ENCODE measurements around the gene CALU.

Gene CALU

GRCh38 chr7:128790315-128791041 lies 51.3 kb downstream of the CALU start (continued):
- TF ChIP-seq, protein P1, sequence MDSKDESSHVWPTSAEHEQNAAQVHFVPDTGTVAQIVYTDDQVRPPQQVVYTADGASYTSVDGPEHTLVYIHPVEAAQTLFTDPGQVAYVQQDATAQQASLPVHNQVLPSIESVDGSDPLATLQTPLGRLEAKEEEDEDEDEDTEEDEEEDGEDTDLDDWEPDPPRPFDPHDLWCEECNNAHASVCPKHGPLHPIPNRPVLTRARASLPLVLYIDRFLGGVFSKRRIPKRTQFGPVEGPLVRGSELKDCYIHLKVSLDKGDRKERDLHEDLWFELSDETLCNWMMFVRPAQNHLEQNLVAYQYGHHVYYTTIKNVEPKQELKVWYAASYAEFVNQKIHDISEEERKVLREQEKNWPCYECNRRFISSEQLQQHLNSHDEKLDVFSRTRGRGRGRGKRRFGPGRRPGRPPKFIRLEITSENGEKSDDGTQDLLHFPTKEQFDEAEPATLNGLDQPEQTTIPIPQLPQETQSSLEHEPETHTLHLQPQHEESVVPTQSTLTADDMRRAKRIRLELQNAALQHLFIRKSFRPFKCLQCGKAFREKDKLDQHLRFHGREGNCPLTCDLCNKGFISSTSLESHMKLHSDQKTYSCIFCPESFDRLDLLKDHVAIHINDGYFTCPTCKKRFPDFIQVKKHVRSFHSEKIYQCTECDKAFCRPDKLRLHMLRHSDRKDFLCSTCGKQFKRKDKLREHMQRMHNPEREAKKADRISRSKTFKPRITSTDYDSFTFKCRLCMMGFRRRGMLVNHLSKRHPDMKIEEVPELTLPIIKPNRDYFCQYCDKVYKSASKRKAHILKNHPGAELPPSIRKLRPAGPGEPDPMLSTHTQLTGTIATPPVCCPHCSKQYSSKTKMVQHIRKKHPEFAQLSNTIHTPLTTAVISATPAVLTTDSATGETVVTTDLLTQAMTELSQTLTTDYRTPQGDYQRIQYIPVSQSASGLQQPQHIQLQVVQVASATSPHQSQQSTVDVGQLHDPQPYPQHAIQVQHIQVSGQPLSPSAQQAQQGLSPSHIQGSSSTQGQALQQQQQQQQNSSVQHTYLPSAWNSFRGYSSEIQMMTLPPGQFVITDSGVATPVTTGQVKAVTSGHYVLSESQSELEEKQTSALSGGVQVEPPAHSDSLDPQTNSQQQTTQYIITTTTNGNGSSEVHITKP (tag by site-specific recombination; IDR thresholded peaks at IDR 0.05), result no peak
- TF ChIP-seq ZNF555 (tag by site-specific recombination; conservative IDR thresholded peaks at IDR 0.05) (no peak), GLIS2 (tag by site-specific recombination; IDR thresholded peaks at IDR 0.05) (0 out of 2 replicates have a peak, but pooled peaks have one; percentile 35), ZNF248 (tag by site-specific recombination; IDR thresholded peaks at IDR 0.05) (no peak), KLF9 (tag by site-specific recombination; IDR thresholded peaks at IDR 0.05; ENCODE audit: low read depth) (0 out of 2 replicates have a peak, but pooled peaks have one; percentile 11)

DNA sequence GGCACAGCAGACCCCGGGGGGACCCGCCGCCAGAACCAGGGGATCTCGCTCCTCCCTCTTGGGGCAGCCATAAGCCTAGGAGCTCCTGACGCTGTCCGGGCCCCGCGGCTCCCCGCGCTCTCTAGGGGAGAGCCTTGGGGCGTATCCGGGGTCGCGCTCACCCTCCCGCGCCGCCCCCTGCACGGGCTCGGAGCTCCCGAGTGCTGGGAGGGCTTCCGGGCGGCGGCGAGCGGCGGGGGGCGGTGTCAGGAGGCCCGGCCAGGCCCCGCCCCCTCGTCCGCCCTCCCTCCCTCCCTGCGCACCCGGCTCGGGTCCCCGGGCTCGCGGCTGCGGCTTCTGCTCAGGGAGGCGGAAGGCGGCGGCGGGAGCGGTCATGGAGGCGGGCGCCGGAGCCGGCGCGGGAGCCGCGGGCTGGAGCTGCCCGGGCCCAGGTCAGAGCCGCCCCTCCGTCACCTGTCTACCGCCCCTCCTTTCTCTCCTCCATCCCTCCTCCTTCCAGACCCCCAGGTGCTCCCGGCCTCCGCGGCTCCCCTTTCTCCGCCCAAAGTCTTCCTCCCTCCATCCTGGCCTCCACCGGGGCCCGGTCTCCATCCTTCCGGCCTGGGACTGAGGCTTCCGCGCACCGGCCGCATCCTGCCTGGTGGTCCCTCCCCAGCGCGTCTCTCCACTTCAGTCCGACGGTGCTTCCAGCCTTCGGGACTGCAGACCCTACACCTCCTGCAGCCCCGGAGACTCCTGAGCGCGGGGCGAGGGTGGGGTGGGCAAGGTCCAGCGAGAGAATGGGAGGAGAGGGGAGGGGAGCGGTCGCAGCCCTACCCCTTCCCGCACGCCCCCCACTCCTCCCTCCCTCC lies 52.2 kb downstream of the CALU start, which contains the start of gene CCDC136:
Gene CCDC136, plus strand, starts transcription at position 848 of the 851 bp plus-strand sequence. CDS start 444 bp downstream, outside the sequence.
- peaks cover 2% of the 10 kb centered on the region; the same call in 1 of the 2 replicates for H3K4me1 ChIP-seq (ENCODE audit: control insufficient read depth, insufficient read depth, low read length)
- POLR2A ChIA-PET, result interaction anchor here (0.6 to 1.9 kb wide), 8 partner anchors 9 to 292 kb away, joined by 3 to 7 read pairs (median 4); partner anchors contain the start of genes ATP6V1F and CALU
- CTCF ChIA-PET, result interaction anchor here (1.1 kb wide), 1 partner anchor 92 kb away, joined by 3 read pairs; no protein-coding TSS in a partner anchor
- H3K9me3 ChIP-seq (ENCODE audit: control insufficient read depth, insufficient read depth, low read depth, low read length), result no peaks in the 10 kb centered on the region
- peak within 1 kb of the TSS; percentile 79 for H3K4me3 ChIP-seq (ENCODE audit: low read depth, low read length)
- H3K27ac ChIP-seq (ENCODE audit: extremely low read depth, low read depth, low read length), result peak within 1 kb of the TSS; percentile 47; the same call in 1 of the 2 replicates
- H3K36me3 ChIP-seq (ENCODE audit: control insufficient read depth in 2 of 2, insufficient read depth in 1 of 2, low read length in 2 of 2), result peaks cover 0 to 13% of the 10 kb centered on the region in 2 experiments; a peak in 2 of 3 replicates
- TF ChIP-seq KLF10 (tag by site-specific recombination; IDR thresholded peaks at IDR 0.05) (peak; percentile 65; the same call in 1 of the 2 replicates), ZNF416 (tag by site-specific recombination; IDR thresholded peaks at IDR 0.05) (no peak), SP7 (tag by site-specific recombination; IDR thresholded peaks at IDR 0.05) (no peak), ZNF16 (tag by site-specific recombination; IDR thresholded peaks at IDR 0.05; ENCODE audit: low read depth) (no peak), ZNF776 (tag by site-specific recombination; IDR thresholded peaks at IDR 0.05; ENCODE audit: borderline replicate concordance) (no peak), ZNF26 (tag by site-specific recombination; IDR thresholded peaks at IDR 0.05) (no peak), ZNF544 (tag by site-specific recombination; IDR thresholded peaks at IDR 0.05) (no peak), KLF16 (tag by site-specific recombination; IDR thresholded peaks at IDR 0.05) (peak; percentile 89), ZBTB1 (tag by site-specific recombination; IDR thresholded peaks at IDR 0.05) (no peak)
- TF ChIP-seq, protein P2, sequence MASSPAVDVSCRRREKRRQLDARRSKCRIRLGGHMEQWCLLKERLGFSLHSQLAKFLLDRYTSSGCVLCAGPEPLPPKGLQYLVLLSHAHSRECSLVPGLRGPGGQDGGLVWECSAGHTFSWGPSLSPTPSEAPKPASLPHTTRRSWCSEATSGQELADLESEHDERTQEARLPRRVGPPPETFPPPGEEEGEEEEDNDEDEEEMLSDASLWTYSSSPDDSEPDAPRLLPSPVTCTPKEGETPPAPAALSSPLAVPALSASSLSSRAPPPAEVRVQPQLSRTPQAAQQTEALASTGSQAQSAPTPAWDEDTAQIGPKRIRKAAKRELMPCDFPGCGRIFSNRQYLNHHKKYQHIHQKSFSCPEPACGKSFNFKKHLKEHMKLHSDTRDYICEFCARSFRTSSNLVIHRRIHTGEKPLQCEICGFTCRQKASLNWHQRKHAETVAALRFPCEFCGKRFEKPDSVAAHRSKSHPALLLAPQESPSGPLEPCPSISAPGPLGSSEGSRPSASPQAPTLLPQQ (tag by site-specific recombination; IDR thresholded peaks at IDR 0.05), result peak; percentile 77
- TF ChIP-seq, protein P3, sequence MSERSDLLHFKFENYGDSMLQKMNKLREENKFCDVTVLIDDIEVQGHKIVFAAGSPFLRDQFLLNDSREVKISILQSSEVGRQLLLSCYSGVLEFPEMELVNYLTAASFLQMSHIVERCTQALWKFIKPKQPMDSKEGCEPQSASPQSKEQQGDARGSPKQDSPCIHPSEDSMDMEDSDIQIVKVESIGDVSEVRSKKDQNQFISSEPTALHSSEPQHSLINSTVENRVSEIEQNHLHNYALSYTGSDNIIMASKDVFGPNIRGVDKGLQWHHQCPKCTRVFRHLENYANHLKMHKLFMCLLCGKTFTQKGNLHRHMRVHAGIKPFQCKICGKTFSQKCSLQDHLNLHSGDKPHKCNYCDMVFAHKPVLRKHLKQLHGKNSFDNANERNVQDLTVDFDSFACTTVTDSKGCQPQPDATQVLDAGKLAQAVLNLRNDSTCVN (tag by site-specific recombination; optimal IDR thresholded peaks at IDR 0.05), result peak; percentile 87
- TF ChIP-seq, protein P4, sequence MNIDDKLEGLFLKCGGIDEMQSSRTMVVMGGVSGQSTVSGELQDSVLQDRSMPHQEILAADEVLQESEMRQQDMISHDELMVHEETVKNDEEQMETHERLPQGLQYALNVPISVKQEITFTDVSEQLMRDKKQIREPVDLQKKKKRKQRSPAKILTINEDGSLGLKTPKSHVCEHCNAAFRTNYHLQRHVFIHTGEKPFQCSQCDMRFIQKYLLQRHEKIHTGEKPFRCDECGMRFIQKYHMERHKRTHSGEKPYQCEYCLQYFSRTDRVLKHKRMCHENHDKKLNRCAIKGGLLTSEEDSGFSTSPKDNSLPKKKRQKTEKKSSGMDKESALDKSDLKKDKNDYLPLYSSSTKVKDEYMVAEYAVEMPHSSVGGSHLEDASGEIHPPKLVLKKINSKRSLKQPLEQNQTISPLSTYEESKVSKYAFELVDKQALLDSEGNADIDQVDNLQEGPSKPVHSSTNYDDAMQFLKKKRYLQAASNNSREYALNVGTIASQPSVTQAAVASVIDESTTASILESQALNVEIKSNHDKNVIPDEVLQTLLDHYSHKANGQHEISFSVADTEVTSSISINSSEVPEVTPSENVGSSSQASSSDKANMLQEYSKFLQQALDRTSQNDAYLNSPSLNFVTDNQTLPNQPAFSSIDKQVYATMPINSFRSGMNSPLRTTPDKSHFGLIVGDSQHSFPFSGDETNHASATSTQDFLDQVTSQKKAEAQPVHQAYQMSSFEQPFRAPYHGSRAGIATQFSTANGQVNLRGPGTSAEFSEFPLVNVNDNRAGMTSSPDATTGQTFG (tag by site-specific recombination; IDR thresholded peaks at IDR 0.05; ENCODE audit: borderline replicate concordance), result no peak
- TF ChIP-seq, protein P5, sequence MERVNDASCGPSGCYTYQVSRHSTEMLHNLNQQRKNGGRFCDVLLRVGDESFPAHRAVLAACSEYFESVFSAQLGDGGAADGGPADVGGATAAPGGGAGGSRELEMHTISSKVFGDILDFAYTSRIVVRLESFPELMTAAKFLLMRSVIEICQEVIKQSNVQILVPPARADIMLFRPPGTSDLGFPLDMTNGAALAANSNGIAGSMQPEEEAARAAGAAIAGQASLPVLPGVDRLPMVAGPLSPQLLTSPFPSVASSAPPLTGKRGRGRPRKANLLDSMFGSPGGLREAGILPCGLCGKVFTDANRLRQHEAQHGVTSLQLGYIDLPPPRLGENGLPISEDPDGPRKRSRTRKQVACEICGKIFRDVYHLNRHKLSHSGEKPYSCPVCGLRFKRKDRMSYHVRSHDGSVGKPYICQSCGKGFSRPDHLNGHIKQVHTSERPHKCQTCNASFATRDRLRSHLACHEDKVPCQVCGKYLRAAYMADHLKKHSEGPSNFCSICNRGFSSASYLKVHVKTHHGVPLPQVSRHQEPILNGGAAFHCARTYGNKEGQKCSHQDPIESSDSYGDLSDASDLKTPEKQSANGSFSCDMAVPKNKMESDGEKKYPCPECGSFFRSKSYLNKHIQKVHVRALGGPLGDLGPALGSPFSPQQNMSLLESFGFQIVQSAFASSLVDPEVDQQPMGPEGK (tag by site-specific recombination; IDR thresholded peaks at IDR 0.05), result peak; percentile 83
